Breast epithelium (tissue), 3 donors: ENCODE data around the gene RRP8.

Source experiments
- CTCF ChIP-seq, 3 donors: fragments of 450-650 bp; IDR thresholded peaks; one replicate each; pipeline ENCODE4 v1.5.1; 2016 to 2017; ENCODE audit warnings: antibody characterized with exemption in 3 of 3, mild to moderate bottlenecking in 3 of 3, moderate library complexity in 3 of 3
- POLR2AphosphoS5 ChIP-seq, 3 donors: sonication (generic); formaldehyde crosslinking; IDR thresholded peaks; one replicate each; pipeline ENCODE4 v1.6.1; 2017; ENCODE audit warnings: antibody characterized with exemption in 3 of 3

- TF ChIP-seq CTCF (IDR thresholded peaks at IDR 0.05) (no peak), POLR2AphosphoS5 (IDR thresholded peaks at IDR 0.05) (no peak)
Observed at GRCh38 chr11:6647836-6648235, 44.4 kb upstream of the RRP8 start.
